GM23248 (cell line): Measurements from ENCODE around the gene RIT2. TPM values are rescaled to one million over a fixed set of nuclear protein-coding genes. Genes with fewer than 3 reads are reported as not detected.
"Not testable (repeated sequence)": the region's sequence is repeated elsewhere in the genome, so short reads cannot be mapped to it uniquely, and the experiment has no call there.

Experiments
- DNase-seq: peaks from one replicate; pipeline ENCODE4 v3.0.0-alpha.2; 2015
- H2AFZ ChIP-seq: fragments of 200-600 bp; sonication (generic); 2 replicates; pipeline ENCODE4 v1.6.1; 2016; ENCODE audit warnings: antibody characterized with exemption
- H3F3A ChIP-seq: fragments of 200-600 bp; sonication (generic); 2 replicates; pipeline ENCODE4 v1.6.1; 2016; ENCODE audit warnings: mild to moderate bottlenecking, antibody characterized with exemption, mixed run types; ENCODE audit not compliant: insufficient read depth
- H3K27ac ChIP-seq: fragments of 200-600 bp; sonication (generic); 2 replicates; pipeline ENCODE4 v1.5.1; 2016; ENCODE audit warnings: mild to moderate bottlenecking
- H3K27me3 ChIP-seq: fragments of 200-600 bp; sonication (generic); replicated peaks from 2 replicates; pipeline ENCODE4 v1.6.1; 2016; ENCODE audit warnings: mild to moderate bottlenecking; ENCODE audit not compliant: insufficient read depth
- H3K36me3 ChIP-seq: fragments of 200-600 bp; sonication (generic); 2 replicates; pipeline ENCODE4 v1.6.1; 2016; ENCODE audit warnings: low read depth, mild to moderate bottlenecking
- H3K4me1 ChIP-seq: fragments of 200-600 bp; sonication (generic); 2 replicates; pipeline ENCODE4 v1.6.1; 2016; ENCODE audit warnings: mild to moderate bottlenecking; ENCODE audit not compliant: insufficient read depth
- H3K4me2 ChIP-seq: fragments of 200-600 bp; sonication (generic); one replicate; pipeline ENCODE4 v1.6.1; 2016; ENCODE audit warnings: mild to moderate bottlenecking; ENCODE audit not compliant: unreplicated experiment
- H3K4me3 ChIP-seq: fragments of 200-600 bp; sonication (generic); 2 replicates; pipeline ENCODE4 v1.5.1; 2016; ENCODE audit warnings: mild to moderate bottlenecking
- H3K79me2 ChIP-seq: fragments of 200-600 bp; sonication (generic); 2 replicates; pipeline ENCODE4 v1.6.1; 2016; ENCODE audit warnings: mild to moderate bottlenecking; ENCODE audit not compliant: insufficient read depth
- H3K9ac ChIP-seq: fragments of 200-600 bp; sonication (generic); 2 replicates; pipeline ENCODE4 v1.6.1; 2016; ENCODE audit warnings: mild to moderate bottlenecking
- H3K9me2 ChIP-seq: fragments of 200-600 bp; sonication (generic); 2 replicates; pipeline ENCODE4 v1.6.1; 2016; ENCODE audit warnings: mixed run types, mild to moderate bottlenecking, moderate library complexity; ENCODE audit not compliant: insufficient read depth
- H3K9me3 ChIP-seq: fragments of 200-600 bp; sonication (generic); one replicate; pipeline ENCODE4 v1.6.1; 2017; ENCODE audit warnings: low read depth
- H4K20me1 ChIP-seq: fragments of 200-600 bp; sonication (generic); 2 replicates; pipeline ENCODE4 v1.6.0; 2016; ENCODE audit not compliant: insufficient read depth
- EZH2 ChIP-seq: fragments of 200-600 bp; sonication (generic); IDR thresholded peaks from 2 replicates; pipeline ENCODE4 v1.6.1; 2018; ENCODE audit warnings: antibody characterized with exemption, mild to moderate bottlenecking; ENCODE audit not compliant: insufficient read depth, poor library complexity, severe bottlenecking
- EZH2phosphoT487 ChIP-seq: fragments of 200-600 bp; sonication (generic); IDR thresholded peaks from 2 replicates; pipeline ENCODE4 v1.6.1; 2018; ENCODE audit warnings: antibody characterized with exemption, moderate library complexity, mild to moderate bottlenecking, low read depth; ENCODE audit not compliant: insufficient read depth
- WGBS, 2 experiments: methylation state at CpG; one replicate each; pipeline ENCODE4 v1.1.6; 2015 to 2017; ENCODE audit warnings: low lambda C conversion rate in 2 of 2, low coverage in 1 of 2; ENCODE audit errors: missing lambda C conversion rate in 2 of 2; 5-methylcytosine and 5-hydroxymethylcytosine counted together
- in situ Hi-C: fragments of 300-500 bp; cut with MboI; formaldehyde crosslinking; loops from 2 replicates; pipeline ENCODE4 v1.15.0; 2020
- polyA plus RNA-seq: library from polyadenylated mRNA; unstranded; fragments of >200 nt; fragmentation: Nextera tagmentation; extraction: Ambion mirVana; gene quantifications from 2 replicates; pipeline ENCODE4 v1.2.1, GENCODE V29; 2016
- total RNA-seq: library from RNA; depleted of rRNA; stranded (reverse); fragments of >200 nt; shearing (Covaris generic); gene quantifications from 2 replicates; pipeline ENCODE4 v1.2.3, GENCODE V29; 2014

Gene RIT2
- total and polyA plus RNA-seq, 2 experiments from 2014 or later = not detected

GRCh38 chr18:42745931-42746330 is 369.6 kb downstream of the RIT2 start:
- no peaks in the 10 kb centered on the region for H3K36me3 ChIP-seq
- in situ Hi-C loops = no loop called here
- no peak overlapping the region for H3K4me2 ChIP-seq
- DNase-seq = no peak
- TF ChIP-seq EZH2 = no peak
- TF ChIP-seq EZH2phosphoT487 = no peak
- no peaks in the 10 kb centered on the region for H4K20me1 ChIP-seq
- H2AFZ ChIP-seq = no peak overlapping the region
- H3K9me2 ChIP-seq = no peaks in the 10 kb centered on the region
- no peak overlapping the region for H3K4me3 ChIP-seq
- H3K79me2 ChIP-seq = no peaks in the 10 kb centered on the region
- no peaks in the 10 kb centered on the region for H3K9me3 ChIP-seq
- no peaks in the 10 kb centered on the region for H3K4me1 ChIP-seq
- no peak overlapping the region for H3K9ac ChIP-seq
- H3F3A ChIP-seq = no peaks in the 10 kb centered on the region
- no peak overlapping the region for H3K27ac ChIP-seq
- H3K27me3 ChIP-seq = no peaks in the 10 kb centered on the region

DNA sequence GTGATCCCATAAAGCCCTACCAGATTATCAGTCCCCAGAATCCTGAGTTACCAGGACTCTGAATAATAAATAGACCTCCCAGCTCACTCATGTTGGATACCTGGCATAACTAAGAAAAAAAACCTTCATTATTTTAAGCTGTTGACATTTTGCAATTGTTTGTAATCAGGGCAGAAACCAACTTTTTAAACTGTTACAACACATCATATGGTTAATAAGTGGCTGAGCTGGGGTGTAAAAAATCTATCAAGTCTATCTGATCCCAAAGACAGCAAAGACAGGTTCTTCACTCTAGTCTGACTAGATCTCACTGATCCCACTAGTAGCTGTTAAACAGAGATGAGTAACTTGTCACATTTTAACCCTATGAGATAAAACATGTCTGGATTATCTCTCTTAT is 370.3 kb downstream of the RIT2 start:
- H3K27ac ChIP-seq = no peak overlapping the region
- H3K36me3 ChIP-seq = no peaks in the 10 kb centered on the region
- no peak overlapping the region for H3K4me2 ChIP-seq
- no peak for DNase-seq
- no peaks in the 10 kb centered on the region for H3K9me3 ChIP-seq
- in situ Hi-C loops = no loop called here
- TF ChIP-seq EZH2 = no peak
- no peak for TF ChIP-seq EZH2phosphoT487
- H3K4me1 ChIP-seq = no peaks in the 10 kb centered on the region
- no peaks in the 10 kb centered on the region for H3K79me2 ChIP-seq
- H4K20me1 ChIP-seq = no peaks in the 10 kb centered on the region
- H3K27me3 ChIP-seq = no peaks in the 10 kb centered on the region
- no peaks in the 10 kb centered on the region for H3F3A ChIP-seq
- H3K9me2 ChIP-seq = no peaks in the 10 kb centered on the region
- H3K9ac ChIP-seq = no peak overlapping the region
- no peak overlapping the region for H3K4me3 ChIP-seq
- no peak overlapping the region for H2AFZ ChIP-seq

DNA sequence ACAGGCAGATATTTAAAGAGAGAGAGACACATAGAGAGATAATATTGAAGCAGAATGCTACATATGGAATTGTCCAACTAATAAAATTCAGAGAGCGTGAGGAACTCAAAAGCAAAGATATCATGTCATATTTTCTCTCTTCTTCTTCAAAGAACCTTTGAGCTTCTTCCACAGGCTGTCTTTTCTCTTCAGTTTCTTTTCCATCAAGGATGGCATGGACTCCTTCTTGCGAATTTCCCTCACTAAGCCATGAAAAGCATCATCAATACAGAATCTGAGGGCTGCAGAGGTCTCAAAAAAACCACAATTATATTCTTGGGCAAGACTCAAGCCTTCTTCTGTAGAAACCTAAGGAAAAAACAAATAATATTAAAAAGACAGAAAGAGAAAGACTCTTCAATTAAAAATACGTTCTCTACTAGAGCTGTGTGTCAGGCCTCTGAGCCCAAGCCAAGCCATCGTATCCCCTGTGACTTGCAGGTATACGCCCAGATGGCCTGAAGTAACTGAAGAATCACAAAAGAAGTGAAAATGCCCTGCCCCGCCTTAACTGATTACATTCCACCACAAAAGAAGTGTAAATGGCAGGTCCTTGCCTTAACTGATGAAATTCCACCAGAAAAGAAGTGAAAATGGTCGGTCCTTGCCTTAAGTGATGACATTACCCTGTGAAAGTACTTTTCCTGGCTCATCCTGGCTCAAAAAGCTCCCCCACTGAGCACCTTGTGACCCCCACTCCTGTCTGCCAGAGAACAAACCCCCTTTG is 371.9 kb downstream of the RIT2 start:
- Histone ChIP-seq H3F3A (no peaks in the 10 kb centered on the region), H3K9me2 (no peaks in the 10 kb centered on the region), H2AFZ (no peak overlapping the region), H3K9me3 (no peaks in the 10 kb centered on the region), H4K20me1 (no peaks in the 10 kb centered on the region), H3K36me3 (no peaks in the 10 kb centered on the region), H3K9ac (no peak overlapping the region), H3K27ac (no peak overlapping the region), H3K4me1 (no peaks in the 10 kb centered on the region), H3K4me3 (no peak overlapping the region), H3K27me3 (no peaks in the 10 kb centered on the region), H3K79me2 (no peaks in the 10 kb centered on the region), H3K4me2 (no peak overlapping the region)
- DNase-seq = no peak
- in situ Hi-C loops = no loop called here
- TF ChIP-seq EZH2phosphoT487 (no peak), EZH2 (no peak)
- 18 to 22% methylated on average over 7 of the region's 7 CpGs for WGBS, 2 experiments

- no peak overlapping the region for H2AFZ ChIP-seq
- no peak overlapping the region for H3K9ac ChIP-seq
- no peaks in the 10 kb centered on the region for H3K9me2 ChIP-seq
- H3K27ac ChIP-seq = no peak overlapping the region
- H3K9me3 ChIP-seq = no peaks in the 10 kb centered on the region
- no peaks in the 10 kb centered on the region for H3F3A ChIP-seq
- no peak overlapping the region for H3K4me2 ChIP-seq
- no peaks in the 10 kb centered on the region for H3K36me3 ChIP-seq
- no peak overlapping the region for H3K4me3 ChIP-seq
- H3K4me1 ChIP-seq = no peaks in the 10 kb centered on the region
- no peaks in the 10 kb centered on the region for H4K20me1 ChIP-seq
- no peak for DNase-seq
- no peaks in the 10 kb centered on the region for H3K27me3 ChIP-seq
- in situ Hi-C loops = no loop called here
- TF ChIP-seq EZH2 = no peak
- no peak for TF ChIP-seq EZH2phosphoT487
- H3K79me2 ChIP-seq = no peaks in the 10 kb centered on the region
Measured at GRCh38 chr18:42742969-42743368, 372.5 kb downstream of the RIT2 start.

DNA sequence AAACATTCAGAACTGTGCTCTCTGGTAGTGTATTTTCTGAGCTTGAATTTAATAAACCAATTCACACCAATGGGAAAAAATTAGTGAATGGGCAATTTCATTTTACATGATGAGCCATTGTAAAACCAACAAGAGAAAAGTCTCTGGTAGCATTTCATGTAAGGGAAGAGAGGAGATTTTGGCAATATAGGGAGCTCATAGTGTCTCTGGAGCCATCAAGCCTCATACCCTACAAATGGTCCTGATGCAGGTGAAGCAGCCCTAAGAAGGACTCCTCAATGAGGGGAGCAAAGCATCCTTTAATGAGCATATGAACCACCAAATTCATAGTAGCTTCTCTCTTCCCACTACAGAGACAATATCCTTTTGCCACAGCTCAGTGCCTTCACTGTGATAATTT is 373.0 kb downstream of the RIT2 start:
- Histone ChIP-seq H3K79me2 (no peaks in the 10 kb centered on the region), H3K27me3 (no peaks in the 10 kb centered on the region), H3F3A (no peaks in the 10 kb centered on the region), H3K9me3 (no peaks in the 10 kb centered on the region), H3K36me3 (no peaks in the 10 kb centered on the region), H4K20me1 (no peaks in the 10 kb centered on the region), H3K9me2 (no peaks in the 10 kb centered on the region), H3K4me3 (no peak overlapping the region), H3K27ac (no peak overlapping the region), H3K9ac (no peak overlapping the region), H2AFZ (no peak overlapping the region), H3K4me1 (no peaks in the 10 kb centered on the region), H3K4me2 (no peak overlapping the region)
- no peak for TF ChIP-seq EZH2
- TF ChIP-seq EZH2phosphoT487 = no peak
- in situ Hi-C loops = no loop called here
- DNase-seq = no peak

DNA sequence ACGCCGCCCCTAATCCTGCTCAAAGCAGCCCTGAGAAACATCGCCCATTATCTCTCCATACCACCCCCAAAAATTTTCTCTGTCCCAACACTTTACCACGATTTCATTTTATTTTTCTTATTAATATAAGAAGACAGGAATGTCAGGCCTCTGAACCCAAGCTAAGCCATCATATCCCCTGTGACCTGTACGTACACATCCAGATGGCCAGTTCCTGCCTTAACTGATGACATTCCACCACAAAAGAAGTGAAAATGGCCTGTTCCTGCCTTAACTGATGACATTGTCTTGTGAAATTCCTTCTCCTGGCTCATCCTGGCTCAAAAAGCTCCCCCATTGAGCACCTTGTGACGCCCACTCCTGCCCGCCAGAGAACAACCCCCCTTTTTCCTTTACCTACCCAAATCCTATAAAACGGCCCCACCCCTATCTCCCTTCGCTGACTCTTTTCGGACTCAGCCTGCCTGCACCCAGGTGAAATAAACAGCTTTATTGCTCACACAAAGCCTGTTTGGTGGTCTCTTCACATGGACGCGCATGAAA is 373.6 kb downstream of the RIT2 start:
- H3K79me2 ChIP-seq, in situ Hi-C loops, H3K4me1 ChIP-seq, H3K9ac ChIP-seq, H3K27ac ChIP-seq, H3K9me3 ChIP-seq, H3K4me3 ChIP-seq, H3F3A ChIP-seq, H3K27me3 ChIP-seq, H3K36me3 ChIP-seq, DNase-seq, H3K4me2 ChIP-seq, H2AFZ ChIP-seq, H4K20me1 ChIP-seq, H3K9me2 ChIP-seq: not testable (repeated sequence)
- WGBS, 2 experiments = 54% methylated on average over 12 of the region's 12 CpGs

GRCh38 chr18:42741299-42741698 is 374.2 kb downstream of the RIT2 start:
- H3K27me3 ChIP-seq, H2AFZ ChIP-seq, H3K4me2 ChIP-seq, H3K79me2 ChIP-seq, in situ Hi-C loops, H4K20me1 ChIP-seq, H3K36me3 ChIP-seq, H3K9me3 ChIP-seq, H3K9ac ChIP-seq, H3K27ac ChIP-seq, H3K4me1 ChIP-seq, H3K4me3 ChIP-seq, DNase-seq, H3F3A ChIP-seq, H3K9me2 ChIP-seq: not testable (repeated sequence)
- WGBS, 2 experiments = 28 to 32% methylated on average over 2 of the region's 2 CpGs
